Stimulated activated CD8-positive, alpha-beta memory T cell treated with anti-CD3 and anti-CD28 coated beads, Interleukin-15, amount 100 ng/mL, for 4 hours (primary cell): ENCODE data around the gene FKBP7.
A peak's percentile ranks its signal among the peaks of the same experiment; 100 is the strongest.
"Not testable (repeated sequence)": the region's sequence is repeated elsewhere in the genome, so short reads cannot be mapped to it uniquely, and the experiment has no call there.

Experiments
- DNase-seq, 2 donors: peaks; one replicate each; pipeline ENCODE4 v3.0.0-alpha.2; 2020; ENCODE audit warnings: low read depth in 2 of 2

The FKBP7 gene

DNA sequence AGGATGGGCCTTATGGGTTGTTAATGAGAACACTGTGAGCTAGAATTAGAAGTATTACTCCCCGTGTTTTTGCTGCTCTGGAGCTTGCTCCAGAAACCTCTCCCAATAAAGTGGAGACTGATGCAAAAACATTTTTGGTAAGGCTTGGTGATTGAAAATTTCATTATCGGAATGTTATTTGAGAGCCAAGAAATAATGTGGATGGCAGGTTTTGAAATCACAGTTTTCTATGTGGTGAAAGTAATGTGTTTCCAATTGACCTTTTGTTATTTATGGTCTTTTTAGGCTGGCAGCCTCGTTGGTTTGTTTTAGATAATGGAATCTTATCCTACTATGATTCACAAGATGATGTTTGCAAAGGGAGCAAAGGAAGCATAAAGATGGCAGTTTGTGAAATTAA lies 7.0 kb upstream of the FKBP7 start:
- DNase-seq: no peak

DNA sequence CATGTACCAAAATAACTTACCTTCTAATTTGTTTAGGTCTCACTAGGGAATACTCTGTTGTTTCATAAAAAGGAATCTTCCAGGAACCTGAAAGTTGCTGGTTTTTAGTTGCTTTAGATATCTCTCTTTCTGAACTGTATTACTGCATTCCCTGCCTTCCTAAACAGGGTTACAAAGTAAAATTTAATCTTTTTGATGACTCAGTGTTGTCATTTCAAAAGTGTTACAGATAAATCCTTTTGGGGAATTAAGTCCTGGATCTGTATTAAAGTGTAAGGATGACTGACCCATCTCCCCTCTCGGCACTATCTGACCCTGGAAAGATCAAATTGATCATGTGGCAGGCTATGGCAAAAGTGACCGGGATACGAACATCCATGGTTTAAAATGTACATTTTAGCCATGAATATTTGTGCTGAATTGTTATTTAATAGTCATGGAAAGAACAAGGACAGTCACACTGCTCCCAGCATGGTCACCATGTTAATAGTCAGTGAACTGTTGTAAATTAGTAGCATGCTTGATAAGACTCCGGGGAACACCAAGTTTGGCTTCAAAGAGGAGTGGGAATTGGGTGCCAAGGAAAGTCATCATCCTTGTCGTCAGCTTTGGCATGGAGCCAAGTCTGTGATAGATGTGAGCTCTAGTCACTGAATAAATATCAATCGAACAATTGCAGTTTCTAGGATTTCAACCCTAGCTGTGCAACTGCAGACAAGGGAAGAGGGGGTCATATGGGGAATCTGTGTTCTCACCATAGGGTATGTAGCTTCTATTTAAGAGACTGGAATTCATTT lies 6.0 kb upstream of the FKBP7 start:
- no peak for DNase-seq

DNA sequence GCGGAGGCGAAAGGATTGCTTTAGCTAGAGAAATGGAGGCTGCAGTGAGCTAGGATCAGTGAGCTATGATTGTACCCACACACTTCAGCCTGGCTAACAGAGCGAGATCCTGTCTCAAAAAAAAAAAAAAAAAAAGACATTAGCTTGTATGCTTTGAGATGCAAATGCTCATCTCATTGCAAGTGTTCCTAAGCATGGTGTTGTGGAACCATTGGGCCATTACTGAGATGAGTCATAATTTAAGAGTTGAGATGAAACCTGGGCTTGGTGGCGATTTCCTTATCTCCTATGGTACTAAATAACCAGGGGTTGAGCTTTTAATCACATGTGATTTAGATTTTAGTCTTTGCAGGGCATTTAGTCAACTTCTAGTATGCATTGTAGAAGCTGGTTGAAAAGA lies 4.0 kb upstream of the FKBP7 start:
- no peak for DNase-seq

DNA sequence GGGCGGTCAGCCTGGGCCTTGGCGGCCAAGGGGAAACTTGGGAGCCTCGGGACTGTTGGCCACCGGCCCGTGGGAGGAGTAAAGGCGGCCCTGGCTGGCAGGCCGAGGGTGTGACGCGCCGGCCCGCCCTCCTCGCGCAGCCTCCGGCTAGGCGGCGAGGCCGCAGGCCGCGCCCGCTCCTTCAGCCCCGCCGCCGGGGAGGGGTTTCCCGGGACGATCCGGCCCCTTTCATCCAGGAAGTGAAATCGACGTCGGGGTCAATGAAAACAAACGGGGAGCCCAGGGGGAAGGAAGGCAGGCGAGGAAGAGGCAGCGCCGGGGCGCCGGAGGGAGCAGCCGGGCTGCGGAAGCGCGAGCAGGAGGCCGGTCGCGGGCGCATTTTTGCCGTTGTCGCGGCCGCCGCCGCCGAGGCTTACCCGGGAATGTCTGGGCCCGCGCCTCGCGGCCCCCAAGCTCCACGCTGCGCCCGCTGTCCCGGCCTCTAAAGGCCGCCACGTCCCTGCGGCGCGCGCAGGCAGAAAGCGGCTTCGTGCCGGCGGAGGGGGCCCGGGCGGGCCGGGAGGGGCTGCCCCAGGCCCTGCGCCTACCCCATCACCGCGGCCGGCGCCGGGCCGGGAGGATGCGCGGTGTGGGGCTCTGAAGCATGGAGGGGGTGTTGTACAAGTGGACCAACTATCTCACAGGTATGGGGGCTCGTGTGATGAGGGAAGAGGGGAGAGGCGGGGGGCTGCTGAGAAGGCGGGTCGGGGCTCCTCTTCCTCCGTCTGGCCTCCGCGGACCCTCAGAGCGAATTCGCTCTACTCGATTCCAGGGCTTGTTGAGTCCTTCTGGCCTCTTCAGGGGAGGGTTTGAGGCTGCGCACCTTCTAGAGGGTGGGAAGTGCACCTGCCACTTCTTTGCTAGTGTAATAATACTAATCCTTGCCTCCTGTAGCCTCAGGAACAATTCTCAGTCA lies 2.1 kb upstream of the FKBP7 start, which contains the start of gene PLEKHA3:
Gene PLEKHA3, plus strand, starts transcription at position 231 of the 955 bp plus-strand sequence. Its CDS starts 413 bp downstream, at position 644.
- peak; percentile 46 to 57 for DNase-seq

DNA sequence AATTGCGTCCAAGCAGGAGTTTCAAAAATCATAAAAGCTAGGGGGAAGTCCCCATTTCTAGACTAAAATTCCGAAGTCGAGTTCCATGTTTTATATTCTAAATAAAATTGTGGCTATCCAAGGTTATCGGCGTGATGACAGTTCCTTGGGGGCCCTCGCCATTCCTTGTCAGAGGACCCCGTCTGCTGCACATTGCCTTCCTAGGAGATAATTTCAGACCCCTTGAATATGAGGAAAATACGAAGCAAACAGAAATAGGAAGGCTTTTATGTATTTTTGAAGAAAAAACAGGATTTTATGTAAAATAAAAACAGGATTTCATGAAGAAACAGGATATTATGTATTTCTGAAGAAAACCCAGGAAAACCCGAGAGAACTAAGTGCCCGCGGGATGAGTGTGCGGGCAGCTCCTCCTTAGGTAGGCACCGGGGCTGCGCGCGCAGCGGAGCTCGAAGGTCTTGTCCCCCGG lies 1.4 kb upstream of the FKBP7 start:
- DNase-seq: no peak

DNA sequence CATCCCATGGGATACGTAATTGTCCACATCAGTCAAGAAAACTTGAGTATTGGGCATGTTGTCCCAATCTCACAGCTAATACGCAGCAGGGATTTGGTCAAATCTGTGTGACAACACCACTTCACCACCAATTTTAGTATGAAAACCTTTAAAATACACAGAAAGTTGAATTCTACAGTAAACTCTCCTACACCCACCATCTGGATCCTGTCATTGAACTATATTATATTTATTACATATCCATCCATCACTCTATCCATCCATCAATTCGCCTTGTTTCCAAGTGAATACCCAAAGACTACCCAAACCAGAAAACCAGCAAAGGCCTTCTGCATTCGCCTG lies 846 bp upstream of the FKBP7 start:
- no peak for DNase-seq

DNA sequence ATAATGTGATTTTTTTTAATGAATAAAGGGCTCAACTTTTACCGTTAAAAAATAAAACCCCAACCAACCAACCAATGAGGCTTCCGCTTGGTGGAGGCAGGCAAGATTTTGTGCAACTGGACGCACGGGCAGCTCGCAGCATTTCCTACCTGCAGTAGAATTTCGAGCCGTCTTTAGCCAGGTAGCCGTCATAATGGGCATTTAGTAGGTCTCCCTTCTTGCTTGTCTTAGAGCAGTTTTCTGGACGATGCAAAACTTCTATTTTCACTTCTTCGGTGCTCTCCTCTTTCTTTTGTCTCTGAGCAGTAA lies 316 bp downstream of the FKBP7 start:
- no peak for DNase-seq

DNA sequence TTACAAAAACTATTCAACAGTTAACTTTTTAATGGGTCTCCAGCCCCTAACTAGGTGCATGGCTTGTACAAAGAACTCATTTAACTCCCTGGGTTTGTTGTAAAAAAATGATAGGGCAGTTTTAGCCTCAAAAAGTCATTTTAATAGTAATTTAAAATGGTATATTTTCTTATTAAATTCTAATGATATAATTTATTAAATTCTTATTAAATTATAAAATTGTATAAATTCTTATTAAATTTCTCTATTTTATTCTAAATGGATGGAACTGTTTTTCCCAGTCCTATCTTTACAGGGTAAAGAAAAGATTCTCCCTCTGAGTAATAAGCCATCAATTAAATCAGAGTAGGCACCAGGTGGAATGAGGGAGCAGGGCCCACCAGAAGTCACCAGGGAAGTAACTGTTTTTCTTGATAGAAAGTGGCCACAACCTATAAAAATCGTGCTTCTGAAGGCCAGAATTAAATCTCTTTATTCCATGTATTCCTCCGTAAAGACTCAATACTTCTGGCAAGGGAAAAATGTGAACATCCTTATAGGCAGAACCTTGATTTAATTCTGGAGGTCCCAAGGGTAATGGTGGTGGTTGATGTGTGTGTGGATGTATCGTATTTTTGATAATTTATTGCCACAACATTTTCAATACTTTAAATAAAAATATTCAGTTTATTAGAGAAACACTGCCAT lies 814 bp downstream of the FKBP7 start:
- no peak for DNase-seq

DNA sequence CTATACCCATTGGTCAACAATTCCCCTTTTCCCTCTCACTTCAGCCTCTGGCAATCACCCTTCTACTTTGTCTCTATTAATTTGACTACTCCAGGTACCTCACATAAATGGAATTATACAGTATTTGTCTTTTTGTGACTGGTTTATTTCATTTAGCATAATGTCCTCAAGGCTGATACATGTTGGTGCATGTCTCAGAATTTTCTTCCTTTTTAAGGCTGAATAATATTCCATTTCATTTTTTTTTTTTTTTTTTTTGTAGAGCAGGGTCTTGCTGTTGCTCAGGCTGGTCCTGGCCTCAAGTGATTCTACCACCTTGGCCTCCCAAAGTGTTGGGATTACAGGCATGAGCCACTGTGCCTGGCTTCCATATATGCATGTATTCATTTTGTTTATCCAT lies 1.9 kb downstream of the FKBP7 start:
- no peak for DNase-seq

DNA sequence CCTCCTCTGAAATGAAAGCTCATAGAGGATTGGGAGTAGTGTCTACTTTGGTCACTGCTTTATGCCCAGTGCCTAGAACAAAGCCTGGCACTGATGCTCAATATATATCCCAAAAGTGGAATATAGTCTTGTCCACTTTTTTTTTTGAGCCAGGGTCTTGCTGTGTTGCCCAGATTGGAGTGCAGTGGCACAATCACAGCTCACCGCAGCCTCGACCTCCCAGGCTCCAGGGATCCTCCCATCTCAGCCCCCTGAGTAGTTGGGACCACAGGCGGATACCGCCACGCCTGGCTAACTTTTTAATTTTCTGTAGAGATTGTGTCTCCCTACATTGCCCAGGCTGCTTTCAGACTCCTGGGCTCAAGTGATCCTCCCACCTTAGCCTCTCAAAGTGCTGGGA lies 3.8 kb downstream of the FKBP7 start:
- no peak for DNase-seq

DNA sequence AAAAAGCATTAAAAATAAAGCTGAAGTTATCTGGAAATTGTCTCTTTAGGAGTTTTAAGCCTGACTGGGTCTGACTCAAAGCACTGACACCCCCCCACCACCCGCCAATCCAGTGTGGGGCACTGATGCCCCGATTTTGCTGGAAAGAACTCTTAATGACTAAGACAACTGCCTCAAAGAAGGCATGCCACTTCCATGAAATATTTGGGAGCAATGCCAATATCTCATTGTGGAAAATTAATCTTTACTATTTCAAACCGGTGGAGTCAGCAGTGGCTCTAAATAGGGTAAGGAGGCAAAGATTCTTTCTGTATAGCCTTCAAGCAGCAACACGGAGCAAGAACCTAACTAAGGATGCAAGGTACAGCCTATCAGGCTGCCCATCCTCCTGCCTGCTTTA lies 4.5 kb downstream of the FKBP7 start:
- DNase-seq: no peak

DNA sequence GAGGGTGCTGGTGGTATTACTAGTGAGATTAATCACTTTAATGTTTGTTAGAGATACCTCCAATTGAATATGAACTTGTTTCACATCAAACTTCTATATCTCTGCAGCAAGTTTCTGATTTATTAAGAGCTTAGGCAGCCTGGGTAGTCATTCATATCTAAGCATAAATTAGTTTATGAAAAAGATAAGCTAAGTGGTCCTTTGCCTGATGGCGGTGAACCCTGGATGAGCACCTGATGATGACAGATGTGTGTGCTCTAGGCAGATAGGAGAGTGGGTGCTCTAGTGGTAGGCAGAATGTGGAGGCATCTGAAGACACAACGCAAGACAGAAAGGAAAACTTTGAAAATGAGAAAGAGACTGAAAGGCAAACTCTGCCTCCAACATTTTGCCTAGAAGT lies 5.0 kb downstream of the FKBP7 start:
- DNase-seq: no peak

DNA sequence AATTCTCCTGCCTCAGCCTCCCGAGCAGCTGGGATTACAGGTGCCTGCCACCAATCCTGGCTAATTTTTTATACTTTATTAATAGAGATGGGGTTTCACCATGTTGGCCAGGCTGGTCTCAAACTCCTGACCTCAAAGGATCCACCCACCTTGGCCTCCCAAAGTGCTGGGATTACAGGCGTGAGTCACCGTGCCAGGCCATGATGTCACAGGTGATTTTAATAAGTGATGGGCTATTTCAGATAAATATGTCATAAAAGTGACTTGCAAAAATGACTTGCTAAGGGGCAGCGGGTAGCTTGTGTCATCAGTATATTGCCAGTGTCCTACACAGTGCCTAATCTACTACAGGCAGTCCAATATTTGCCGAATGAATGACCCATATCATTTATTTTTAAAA lies 7.1 kb downstream of the FKBP7 start:
- not testable (repeated sequence) for DNase-seq

DNA sequence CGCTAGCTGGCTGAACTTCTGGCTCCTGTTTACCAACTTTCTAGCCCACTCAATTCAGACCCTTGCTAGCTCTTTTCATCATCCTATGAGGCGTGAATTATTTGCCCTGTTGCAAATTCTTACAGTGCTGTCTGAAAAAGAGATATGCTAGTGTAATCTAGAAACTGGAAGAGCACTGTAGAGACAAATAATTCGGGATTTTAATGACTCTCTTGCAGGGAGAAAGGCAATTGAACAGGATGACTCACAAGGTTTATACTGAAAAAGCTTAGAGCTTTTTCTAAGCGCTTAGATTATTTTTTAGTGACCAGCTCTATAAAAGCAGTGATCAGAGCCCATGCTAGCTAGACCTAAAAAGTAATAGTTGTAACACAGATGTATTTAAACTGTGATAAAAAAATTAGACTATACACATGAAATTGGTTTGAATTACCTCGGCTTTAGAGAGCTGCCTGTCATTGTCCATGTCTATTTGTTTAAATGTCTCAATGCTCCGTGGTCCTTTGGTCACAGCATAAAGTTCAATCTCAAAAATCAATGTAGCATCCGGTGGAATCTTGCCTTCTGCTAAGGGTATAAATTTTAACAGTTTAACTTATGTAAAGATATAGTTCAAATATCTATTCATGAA lies 9.1 kb downstream of the FKBP7 start:
- DNase-seq: no peak

DNA sequence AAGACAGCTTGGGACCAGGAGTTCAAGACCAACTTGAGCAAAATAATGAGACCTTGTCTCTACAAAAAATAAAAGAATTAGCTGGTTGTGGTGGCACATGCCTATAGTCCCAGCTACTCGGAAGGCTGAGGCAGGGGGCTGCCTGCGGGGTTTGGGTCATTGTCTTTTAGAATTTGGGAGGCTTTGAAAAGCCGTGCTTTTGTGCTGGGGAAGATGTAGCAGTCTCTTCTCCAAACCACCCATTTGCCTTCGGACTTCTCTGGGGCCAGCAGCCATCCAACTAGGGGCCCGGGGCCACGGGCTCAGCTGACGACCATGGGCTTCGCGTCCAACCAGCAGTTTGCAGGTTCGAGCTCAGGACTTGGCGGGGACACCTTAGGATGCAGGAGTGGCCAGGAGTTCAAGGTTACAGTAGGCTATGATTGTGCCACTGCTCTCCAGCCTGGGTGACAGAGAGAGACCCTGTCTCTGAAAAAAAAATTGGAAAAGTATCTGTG lies 21.0 kb downstream of the FKBP7 start:
- no peak for DNase-seq

DNA sequence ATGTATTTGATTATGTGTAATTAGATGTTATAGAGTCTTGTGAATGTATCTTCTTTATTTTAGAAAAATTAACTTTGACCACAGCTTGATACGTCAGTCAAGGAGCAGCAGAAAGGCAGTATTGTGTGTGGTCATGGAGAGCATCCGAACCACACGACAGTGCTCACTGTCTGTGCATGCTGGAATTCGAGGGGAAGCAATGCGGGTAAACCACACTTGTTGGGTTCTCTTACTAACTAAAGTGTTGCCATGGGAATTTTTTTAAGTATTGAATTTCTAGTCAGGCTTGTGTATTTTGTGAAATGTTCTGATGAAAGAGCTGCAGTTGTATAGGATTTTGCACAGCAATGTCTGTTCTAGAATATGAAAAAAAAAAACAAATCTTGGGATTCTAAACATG lies 22.5 kb downstream of the FKBP7 start:
- no peak for DNase-seq

DNA sequence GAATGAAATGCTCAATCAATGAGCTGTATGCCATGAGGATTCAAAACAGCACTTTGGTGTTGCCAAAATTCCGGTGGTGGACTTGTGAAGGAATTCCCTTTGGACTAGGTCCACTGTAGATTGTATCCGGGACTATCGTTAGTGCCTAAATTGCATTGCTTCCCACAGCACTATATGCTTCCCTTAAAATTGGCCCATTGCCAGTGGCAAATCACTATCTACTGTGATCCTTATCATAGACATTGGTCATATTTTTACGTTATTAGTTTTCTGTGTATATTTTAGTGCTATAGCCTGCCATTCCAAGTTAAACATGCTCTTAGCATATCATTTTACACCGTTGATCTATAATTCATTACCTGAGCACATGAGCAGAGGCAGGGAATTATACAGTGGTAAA lies 25.5 kb downstream of the FKBP7 start:
- no peak for DNase-seq

DNA sequence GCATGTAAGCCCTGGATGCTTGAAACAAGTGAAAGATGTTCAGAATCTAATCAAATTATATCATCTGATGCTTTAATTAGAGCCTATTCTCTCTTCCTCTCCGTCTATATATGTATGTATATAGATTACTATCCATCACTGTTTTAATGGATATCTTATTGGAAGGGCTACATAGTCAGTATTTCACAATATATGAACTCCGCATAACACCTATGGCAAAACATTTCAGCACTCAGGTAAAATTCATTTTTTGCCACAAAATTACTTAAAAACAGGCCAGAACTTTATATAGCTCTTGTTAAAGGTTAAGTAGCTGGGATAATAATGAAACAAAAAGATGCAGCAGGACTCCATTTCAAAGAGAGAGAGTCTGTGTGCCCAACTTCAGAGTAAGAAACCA lies 26.1 kb downstream of the FKBP7 start:
- no peak for DNase-seq

DNA sequence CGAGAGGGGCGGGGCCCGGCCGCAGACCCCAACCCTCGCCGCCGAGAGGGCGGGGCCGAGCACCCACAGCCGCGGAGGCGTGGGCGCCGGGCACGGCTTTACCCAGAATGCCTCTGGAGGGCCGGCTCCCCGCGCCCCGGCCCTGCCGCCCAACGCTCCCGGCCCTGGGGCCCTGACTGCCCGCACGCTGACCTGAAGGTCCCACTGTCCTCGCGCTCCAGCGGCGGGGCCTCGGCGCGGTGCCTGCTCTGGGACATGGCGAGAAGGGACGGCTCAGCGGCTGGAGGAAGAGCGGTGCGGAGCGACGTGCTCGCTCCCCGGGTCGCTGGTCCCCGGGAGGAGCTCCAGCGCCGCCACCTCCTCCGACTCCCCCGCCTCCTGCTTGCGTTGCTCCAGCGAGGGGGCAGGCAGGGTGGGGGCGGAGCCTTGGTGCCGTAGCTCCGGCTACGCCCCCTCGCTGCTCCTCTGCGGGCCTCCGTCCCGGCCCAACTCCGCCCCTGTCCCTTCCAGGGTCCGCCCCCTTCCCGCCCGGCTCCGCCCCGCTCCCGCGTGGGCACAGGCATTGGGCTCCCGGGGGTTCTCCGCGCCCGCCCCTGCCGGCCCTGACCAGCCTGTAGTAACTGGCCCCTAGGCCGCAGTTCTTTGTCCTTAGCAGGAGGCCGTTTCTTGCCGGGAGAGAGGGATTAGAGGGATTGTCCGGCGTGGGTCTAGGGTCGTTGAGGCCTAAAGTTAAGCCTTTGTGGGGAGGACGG lies 27.4 kb downstream of the FKBP7 start, which contains the start of the genes PJVK and PRKRA:
Gene PJVK, plus strand, starts transcription at position 605 of the 752 bp plus-strand sequence. CDS start 2,032 bp downstream, outside the sequence.
Gene PRKRA, minus strand, starts transcription at position 402 of the 752 bp plus-strand sequence. Its CDS starts 145 bp downstream, at position 257.
- peak; percentile 92 to 94 for DNase-seq

DNA sequence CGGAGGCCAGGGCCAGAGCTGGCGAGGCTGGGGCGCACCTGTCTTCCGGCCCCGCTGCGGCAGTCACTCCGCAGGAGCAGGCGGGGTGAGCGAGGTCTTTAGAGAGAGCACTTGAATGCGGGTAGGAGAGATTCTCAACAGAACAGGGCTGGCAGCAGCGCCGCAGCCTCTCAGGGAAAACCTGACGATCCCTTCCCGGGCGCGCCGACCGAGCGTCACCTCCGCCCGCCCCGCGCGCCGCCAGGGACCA lies 28.0 kb downstream of the FKBP7 start:
- no peak for DNase-seq
